C4-2B (cell line): ENCODE data around the gene GNAS-AS1.

ENCODE experiments used
- CTCF ChIP-seq: fragments of 450-650 bp; conservative IDR thresholded peaks from 2 replicates; pipeline ENCODE4 v1.5.1; 2017; ENCODE audit warnings: mild to moderate bottlenecking
- ZFX ChIP-seq: fragments of 450-650 bp; IDR thresholded peaks from 2 replicates; pipeline ENCODE4 v1.6.1; 2017

GRCh38 chr20:58775371-58775770, 75.3 kb downstream of the GNAS-AS1 start:
- no peak for TF ChIP-seq CTCF
- TF ChIP-seq ZFX = no peak
